ENCODE measurements around the gene PRR36. TPM values are rescaled to one million over a fixed set of nuclear protein-coding genes. Genes with fewer than 3 reads are reported as not detected.

Gene PRR36
- total RNA-seq, 1 experiment from 2014 or later = 0.26 TPM

DNA sequence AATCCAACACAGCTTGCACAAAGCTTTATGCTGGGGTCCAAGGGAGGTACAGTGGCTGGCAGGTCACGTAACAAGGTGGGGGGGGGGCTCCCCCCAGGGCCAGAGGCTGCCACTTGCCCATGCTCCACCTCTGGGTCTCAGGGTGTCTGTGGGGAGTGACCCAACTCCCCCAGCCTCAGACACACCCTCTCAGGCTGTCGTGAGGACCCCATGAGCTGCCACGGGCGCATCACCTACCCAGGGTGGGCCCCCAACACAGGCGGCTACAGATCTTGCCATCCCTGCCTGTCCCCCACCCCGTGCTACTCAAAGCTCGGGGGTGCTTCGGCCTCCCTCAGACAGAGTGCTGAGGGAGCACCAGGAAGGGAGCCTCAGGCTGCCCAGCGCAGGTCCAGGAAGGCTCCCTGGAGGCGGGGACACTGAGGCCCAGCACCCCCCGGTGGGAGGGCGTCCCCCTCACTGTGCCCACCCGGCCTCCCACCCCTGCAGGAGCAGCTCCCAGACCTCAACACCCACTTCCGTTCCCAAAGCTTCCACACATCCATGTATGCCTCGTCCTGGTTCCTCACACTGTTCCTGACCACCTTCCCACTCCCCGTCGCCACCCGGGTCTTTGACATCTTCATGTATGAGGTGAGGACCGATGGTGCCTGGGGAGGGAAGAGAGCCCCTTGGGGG, 23.1 kb downstream of the PRR36 start:
- TF ChIP-seq, protein P1, sequence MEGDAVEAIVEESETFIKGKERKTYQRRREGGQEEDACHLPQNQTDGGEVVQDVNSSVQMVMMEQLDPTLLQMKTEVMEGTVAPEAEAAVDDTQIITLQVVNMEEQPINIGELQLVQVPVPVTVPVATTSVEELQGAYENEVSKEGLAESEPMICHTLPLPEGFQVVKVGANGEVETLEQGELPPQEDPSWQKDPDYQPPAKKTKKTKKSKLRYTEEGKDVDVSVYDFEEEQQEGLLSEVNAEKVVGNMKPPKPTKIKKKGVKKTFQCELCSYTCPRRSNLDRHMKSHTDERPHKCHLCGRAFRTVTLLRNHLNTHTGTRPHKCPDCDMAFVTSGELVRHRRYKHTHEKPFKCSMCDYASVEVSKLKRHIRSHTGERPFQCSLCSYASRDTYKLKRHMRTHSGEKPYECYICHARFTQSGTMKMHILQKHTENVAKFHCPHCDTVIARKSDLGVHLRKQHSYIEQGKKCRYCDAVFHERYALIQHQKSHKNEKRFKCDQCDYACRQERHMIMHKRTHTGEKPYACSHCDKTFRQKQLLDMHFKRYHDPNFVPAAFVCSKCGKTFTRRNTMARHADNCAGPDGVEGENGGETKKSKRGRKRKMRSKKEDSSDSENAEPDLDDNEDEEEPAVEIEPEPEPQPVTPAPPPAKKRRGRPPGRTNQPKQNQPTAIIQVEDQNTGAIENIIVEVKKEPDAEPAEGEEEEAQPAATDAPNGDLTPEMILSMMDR (IDR thresholded peaks at IDR 0.05; ENCODE audit: unreplicated experiment) = no peak
- no TSS peak for BruUV-seq (replicated peaks)
- intact Hi-C loops (cut with micrococcal nuclease) = loop anchor here (5.0 to 10.0 kb wide), 2 partner anchors 51 to 154 kb away; partner anchors contain the start of genes ELAVL1 and MAP2K7
- no peaks in the 10 kb centered on the region for H3K9me3 Mint-ChIP-seq (ENCODE audit: unreplicated experiment)
- H3K27me3 Mint-ChIP-seq (ENCODE audit: insufficient read depth, unreplicated experiment) = no peaks in the 10 kb centered on the region
- H3K36me3 Mint-ChIP-seq (ENCODE audit: insufficient read depth, unreplicated experiment) = peaks cover 11% of the 10 kb centered on the region
- DNase-seq (ENCODE audit: unreplicated experiment) = no peak
- H3K4me3 Mint-ChIP-seq (ENCODE audit: unreplicated experiment) = no peak overlapping the region
- no peak overlapping the region for H3K27ac Mint-ChIP-seq (ENCODE audit: low read depth, unreplicated experiment)
- POLR2A ChIA-PET = interaction anchor here (0.6 to 1.1 kb wide), 3 partner anchors 12 to 66 kb away, joined by 3 read pairs; no protein-coding TSS in a partner anchor
- CTCF ChIA-PET = interaction anchor here (0.6 to 0.8 kb wide), 6 partner anchors 15 to 535 kb away, joined by 3 to 4 read pairs (median 3); no protein-coding TSS in a partner anchor
- H3K4me1 Mint-ChIP-seq (ENCODE audit: insufficient read depth, unreplicated experiment) = peaks cover 8% of the 10 kb centered on the region

DNA sequence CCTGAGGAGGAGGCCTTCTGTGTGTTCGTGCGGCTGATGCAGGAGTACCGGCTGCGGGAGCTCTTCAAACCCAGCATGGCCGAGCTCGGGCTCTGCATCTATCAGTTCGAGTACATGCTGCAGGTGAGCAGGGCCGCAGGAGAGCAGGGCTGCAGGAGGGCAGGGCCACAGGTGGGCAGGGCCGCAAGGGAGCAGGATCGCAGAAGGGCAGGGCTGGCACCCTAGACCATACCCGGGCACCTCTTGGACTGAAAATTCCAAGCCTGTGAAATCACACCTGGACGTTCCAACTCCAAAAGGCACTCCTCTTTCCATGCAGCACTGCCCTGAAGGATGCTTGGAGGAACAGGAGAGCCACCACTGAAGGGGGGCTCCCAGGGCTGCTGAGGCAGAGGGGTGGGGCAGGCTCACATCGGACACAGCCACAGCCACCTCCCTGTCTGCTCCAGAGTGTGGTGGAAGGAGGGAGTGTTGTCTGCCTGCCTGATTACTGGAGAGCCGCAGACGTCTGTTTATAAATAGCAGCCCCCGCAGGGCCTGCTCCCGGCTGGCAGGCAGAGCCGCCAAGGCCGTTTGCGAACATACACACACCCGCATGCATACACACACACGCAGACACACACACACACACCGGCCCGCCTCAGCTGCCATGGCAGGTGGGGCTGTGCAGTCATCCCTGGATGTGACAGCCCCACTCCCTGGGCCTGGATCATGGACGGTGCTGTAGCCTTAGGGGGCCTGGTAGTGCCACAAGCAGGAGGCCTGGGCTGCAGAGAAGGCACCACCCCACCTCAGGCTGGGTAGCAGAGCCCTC, 24.0 kb downstream of the PRR36 start:
- Mint-ChIP-seq H3K9me3 (ENCODE audit: unreplicated experiment) (no peaks in the 10 kb centered on the region), H3K27me3 (ENCODE audit: insufficient read depth, unreplicated experiment) (no peaks in the 10 kb centered on the region), H3K36me3 (ENCODE audit: insufficient read depth, unreplicated experiment) (peaks cover 11% of the 10 kb centered on the region), H3K4me3 (ENCODE audit: unreplicated experiment) (no peak overlapping the region), H3K4me1 (ENCODE audit: insufficient read depth, unreplicated experiment) (peaks cover 8% of the 10 kb centered on the region), H3K27ac (ENCODE audit: low read depth, unreplicated experiment) (no peak overlapping the region)
- TF ChIP-seq, protein P1 (IDR thresholded peaks at IDR 0.05; ENCODE audit: unreplicated experiment) = no peak
- ChIA-PET CTCF (interaction anchor here (0.8 to 1.6 kb wide), 2 partner anchors 52 to 76 kb away, joined by 3 to 5 read pairs; no protein-coding TSS in a partner anchor), POLR2A (interaction anchor here (0.6 to 1.1 kb wide), 3 partner anchors 13 to 66 kb away, joined by 3 read pairs; no protein-coding TSS in a partner anchor)
- peak; percentile 51 for DNase-seq (ENCODE audit: unreplicated experiment)
- BruUV-seq (replicated peaks) = no TSS peak
- intact Hi-C loops (cut with micrococcal nuclease) = loop anchor here (5.0 to 10.0 kb wide), 2 partner anchors 52 to 155 kb away; partner anchors contain the start of genes ELAVL1 and MAP2K7

DNA sequence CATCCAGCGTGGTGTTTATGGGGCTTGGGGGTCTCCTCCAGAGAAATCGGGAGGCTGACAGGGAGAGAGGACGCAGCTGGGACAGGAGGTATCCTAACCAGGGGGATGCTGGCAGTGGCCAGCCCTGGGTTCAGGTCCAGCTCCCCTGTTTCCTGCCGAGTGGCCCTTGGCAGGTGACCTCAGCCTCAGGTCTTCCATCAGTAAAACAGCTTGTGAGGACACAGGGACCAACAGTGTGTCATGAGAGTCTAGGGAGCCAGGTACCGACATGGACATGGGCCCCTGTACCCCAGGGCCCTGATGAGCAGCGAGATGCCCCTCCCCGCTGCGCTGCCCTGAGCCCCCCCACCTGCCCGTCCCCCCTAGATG, 24.6 kb downstream of the PRR36 start:
- Mint-ChIP-seq H3K27me3 (ENCODE audit: insufficient read depth, unreplicated experiment) (no peaks in the 10 kb centered on the region), H3K9me3 (ENCODE audit: unreplicated experiment) (no peaks in the 10 kb centered on the region), H3K4me3 (ENCODE audit: unreplicated experiment) (no peak overlapping the region), H3K4me1 (ENCODE audit: insufficient read depth, unreplicated experiment) (peaks cover 8% of the 10 kb centered on the region), H3K36me3 (ENCODE audit: insufficient read depth, unreplicated experiment) (peaks cover 11% of the 10 kb centered on the region), H3K27ac (ENCODE audit: low read depth, unreplicated experiment) (no peak overlapping the region)
- TF ChIP-seq, protein P1 (IDR thresholded peaks at IDR 0.05; ENCODE audit: unreplicated experiment) = no peak
- CTCF ChIA-PET = interaction anchor here (1.6 kb wide), 1 partner anchor 52 kb away, joined by 5 read pairs; no protein-coding TSS in a partner anchor
- no peak for DNase-seq (ENCODE audit: unreplicated experiment)
- no TSS peak for BruUV-seq (replicated peaks)
- POLR2A ChIA-PET = interaction anchor here (1.1 kb wide), 1 partner anchor 52 kb away, joined by 3 read pairs; no protein-coding TSS in a partner anchor
- intact Hi-C loops (cut with micrococcal nuclease) = no loop called here
